ENCODE measurements around the gene HMOX2.

The HMOX2 gene, protein sequence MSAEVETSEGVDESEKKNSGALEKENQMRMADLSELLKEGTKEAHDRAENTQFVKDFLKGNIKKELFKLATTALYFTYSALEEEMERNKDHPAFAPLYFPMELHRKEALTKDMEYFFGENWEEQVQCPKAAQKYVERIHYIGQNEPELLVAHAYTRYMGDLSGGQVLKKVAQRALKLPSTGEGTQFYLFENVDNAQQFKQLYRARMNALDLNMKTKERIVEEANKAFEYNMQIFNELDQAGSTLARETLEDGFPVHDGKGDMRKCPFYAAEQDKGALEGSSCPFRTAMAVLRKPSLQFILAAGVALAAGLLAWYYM

DNA sequence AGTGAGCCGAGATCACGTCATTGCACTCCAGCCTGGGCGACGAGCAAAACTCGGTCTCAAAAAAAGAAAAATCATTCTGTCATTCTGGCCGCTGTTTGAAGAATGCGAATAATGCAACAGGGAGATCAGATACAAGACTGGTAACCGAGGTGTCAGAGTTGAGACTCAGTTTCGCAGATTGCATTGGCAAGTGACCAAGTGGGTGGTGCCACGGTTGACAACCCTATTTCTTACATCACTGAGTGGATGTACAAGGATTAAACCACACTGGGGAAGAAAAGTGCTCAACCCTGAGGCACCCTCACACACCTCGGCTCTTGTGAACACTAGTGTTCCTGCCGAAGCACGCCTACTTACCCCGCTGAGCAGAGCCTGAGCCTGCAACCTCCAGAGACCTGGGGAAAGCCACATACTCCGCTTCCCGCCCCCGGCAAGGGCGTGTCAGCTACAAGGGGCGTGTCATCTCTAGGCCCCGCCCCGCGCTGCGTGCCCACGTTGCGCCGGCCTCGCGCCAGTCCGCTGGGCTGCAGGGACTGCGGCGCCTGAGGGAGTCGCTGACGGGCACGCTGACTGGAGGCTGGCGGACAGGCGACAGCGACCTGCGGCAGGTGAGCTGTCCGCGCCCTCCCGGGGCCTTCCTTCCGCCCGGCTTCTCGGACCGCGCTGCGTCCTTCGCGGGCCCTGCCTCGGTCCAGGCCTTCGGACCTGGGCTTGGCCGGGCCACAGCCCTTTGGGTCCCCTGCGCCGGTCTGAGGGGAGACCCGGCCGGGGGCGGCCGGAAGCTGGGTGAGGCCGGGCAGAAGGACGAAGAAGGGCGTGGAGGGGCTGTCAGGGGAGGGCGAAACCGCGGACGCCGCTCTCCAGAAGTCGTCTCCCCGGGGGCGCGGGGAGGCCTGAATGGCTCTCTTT lies at the start of gene HMOX2:
Gene HMOX2 (plus strand): TSS at position 519 of the 909 bp plus-strand sequence. CDS start 29,127 bp downstream, outside the sequence.
- Mint-ChIP-seq H3K9me3 (no peaks in the 10 kb centered on the region), H3K4me1 (peaks cover 15% of the 10 kb centered on the region), H3K4me3 (peak within 1 kb of the TSS; percentile 86), H3K27me3 (no peaks in the 10 kb centered on the region), H3K27ac (peak within 1 kb of the TSS; percentile 84), H3K36me3 (no peaks in the 10 kb centered on the region)
- ATAC-seq (ENCODE audit: low read depth) (peak; percentile 88), DNase-seq (ENCODE audit: low spot score in 2 of 2) (peak; percentile 95 to 97)

- peaks cover 6% of the 10 kb centered on the region for H3K36me3 Mint-ChIP-seq
- DNase-seq (ENCODE audit: low spot score in 2 of 2) (no peak), ATAC-seq (ENCODE audit: low read depth) (no peak)
- peak overlapping the region; percentile 98 for H3K27ac Mint-ChIP-seq
- H3K4me1 Mint-ChIP-seq, result peaks cover 21% of the 10 kb centered on the region
- peak overlapping the region; percentile 92 for H3K4me3 Mint-ChIP-seq
- H3K9me3 Mint-ChIP-seq, result no peaks in the 10 kb centered on the region
- H3K27me3 Mint-ChIP-seq, result no peaks in the 10 kb centered on the region
These were observed 49.4 kb upstream of the HMOX2 start for GRCh38 chr16:4426722-4427372.

DNA sequence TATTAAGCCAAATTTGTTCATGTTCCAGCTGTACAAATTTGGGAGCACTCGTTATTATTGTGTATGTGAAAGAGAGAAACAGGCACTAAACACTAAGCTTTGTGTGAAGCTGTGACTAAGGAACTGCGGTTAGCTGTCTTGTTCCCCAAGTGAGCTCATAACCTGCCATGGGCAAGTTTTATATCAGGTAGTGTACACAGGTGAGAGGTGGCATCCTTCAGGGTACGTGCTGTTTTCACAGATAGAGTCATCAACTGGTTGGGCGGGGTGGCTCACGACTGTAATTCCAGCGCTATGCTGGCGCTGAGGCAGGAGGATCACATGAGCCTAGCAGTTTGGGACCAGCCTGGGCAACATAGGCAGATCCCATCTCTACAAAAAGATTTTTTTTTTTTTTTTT lies 47.7 kb upstream of the HMOX2 start:
- no peak overlapping the region for H3K27ac Mint-ChIP-seq
- no peaks in the 10 kb centered on the region for H3K9me3 Mint-ChIP-seq
- no peaks in the 10 kb centered on the region for H3K27me3 Mint-ChIP-seq
- no peak for ATAC-seq (ENCODE audit: low read depth)
- no peak for DNase-seq (ENCODE audit: low spot score in 2 of 2)
- no peak overlapping the region for H3K4me3 Mint-ChIP-seq
- H3K36me3 Mint-ChIP-seq, result peaks cover 6% of the 10 kb centered on the region
- H3K4me1 Mint-ChIP-seq, result peaks cover 21% of the 10 kb centered on the region

GRCh38 chr16:4431023-4431422 lies 45.2 kb upstream of the HMOX2 start:
- Mint-ChIP-seq H3K27me3 (no peaks in the 10 kb centered on the region), H3K4me3 (no peak overlapping the region), H3K4me1 (peaks cover 16% of the 10 kb centered on the region), H3K27ac (no peak overlapping the region), H3K9me3 (no peaks in the 10 kb centered on the region), H3K36me3 (peaks cover 16% of the 10 kb centered on the region)
- DNase-seq (ENCODE audit: low spot score in 2 of 2), result no peak
- no peak for ATAC-seq (ENCODE audit: low read depth)

DNA sequence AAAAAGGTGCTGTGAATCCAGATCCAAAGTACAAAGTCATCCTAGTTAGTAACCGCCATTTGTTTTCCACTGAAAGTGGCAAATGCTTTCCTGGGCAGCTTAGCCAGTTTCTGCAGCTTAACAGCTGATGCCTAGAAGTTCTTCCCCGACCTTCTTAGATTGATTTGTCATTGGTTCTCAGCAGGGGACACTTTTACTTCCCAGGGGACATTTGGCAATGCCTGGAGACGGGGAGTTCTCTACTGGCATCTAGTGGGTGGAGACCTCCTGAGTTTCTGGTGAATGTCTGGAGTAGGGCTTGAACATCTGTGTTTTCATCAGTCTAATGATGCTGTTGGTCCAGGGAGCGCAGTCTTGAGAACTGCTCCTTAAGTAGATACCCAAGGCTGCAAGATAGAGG lies 43.0 kb upstream of the HMOX2 start:
- Mint-ChIP-seq H3K27me3 (no peaks in the 10 kb centered on the region), H3K27ac (no peak overlapping the region), H3K4me1 (peaks cover 4% of the 10 kb centered on the region), H3K36me3 (peaks cover 21% of the 10 kb centered on the region), H3K9me3 (no peaks in the 10 kb centered on the region), H3K4me3 (no peak overlapping the region)
- DNase-seq (ENCODE audit: low spot score in 2 of 2), result no peak
- ATAC-seq (ENCODE audit: low read depth), result no peak

DNA sequence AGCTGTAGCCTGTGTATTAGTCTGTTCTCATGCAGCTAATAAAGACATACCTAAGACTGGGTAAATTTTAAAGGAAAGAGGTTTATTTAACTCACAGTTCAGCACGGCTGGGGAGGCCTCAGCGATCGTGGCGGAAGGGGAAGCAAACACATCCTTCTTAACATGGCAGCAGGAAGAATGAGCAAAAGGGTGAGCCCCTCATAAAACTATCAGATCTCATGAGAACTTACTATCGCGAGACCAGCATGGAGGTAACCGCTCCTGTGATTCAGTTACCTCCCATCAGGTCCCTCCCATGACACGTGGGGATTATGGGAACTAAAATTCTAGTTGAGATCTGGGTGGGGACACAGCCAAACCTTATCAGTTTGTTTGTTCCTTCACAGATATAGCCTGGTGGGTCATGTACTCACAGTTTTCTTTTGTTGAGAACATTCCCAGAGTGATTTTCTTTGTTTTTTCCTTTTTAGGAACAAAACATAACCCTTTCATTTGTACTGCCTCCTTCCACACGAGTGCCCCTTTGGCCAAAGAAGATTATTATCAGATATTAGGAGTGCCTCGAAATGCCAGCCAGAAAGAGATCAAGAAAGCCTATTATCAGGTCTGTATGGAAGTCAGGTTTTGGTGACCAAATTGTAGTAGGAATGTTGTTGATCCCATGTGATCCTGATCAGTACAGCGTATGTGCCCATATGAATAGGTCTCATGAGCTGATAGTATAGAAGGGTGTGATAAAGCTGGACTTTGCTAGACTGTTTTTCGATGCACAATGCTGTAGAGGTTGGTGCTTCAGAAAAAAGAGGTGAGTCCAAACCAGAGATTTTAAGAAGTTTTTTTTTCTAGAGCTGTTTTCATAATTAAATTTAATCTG lies 42.0 kb upstream of the HMOX2 start:
- Mint-ChIP-seq H3K4me3 (no peak overlapping the region), H3K9me3 (no peaks in the 10 kb centered on the region), H3K4me1 (peaks cover 2% of the 10 kb centered on the region), H3K27me3 (no peaks in the 10 kb centered on the region), H3K27ac (no peak overlapping the region), H3K36me3 (peaks cover 18% of the 10 kb centered on the region)
- no peak for ATAC-seq (ENCODE audit: low read depth)
- DNase-seq (ENCODE audit: low spot score in 2 of 2), result no peak

DNA sequence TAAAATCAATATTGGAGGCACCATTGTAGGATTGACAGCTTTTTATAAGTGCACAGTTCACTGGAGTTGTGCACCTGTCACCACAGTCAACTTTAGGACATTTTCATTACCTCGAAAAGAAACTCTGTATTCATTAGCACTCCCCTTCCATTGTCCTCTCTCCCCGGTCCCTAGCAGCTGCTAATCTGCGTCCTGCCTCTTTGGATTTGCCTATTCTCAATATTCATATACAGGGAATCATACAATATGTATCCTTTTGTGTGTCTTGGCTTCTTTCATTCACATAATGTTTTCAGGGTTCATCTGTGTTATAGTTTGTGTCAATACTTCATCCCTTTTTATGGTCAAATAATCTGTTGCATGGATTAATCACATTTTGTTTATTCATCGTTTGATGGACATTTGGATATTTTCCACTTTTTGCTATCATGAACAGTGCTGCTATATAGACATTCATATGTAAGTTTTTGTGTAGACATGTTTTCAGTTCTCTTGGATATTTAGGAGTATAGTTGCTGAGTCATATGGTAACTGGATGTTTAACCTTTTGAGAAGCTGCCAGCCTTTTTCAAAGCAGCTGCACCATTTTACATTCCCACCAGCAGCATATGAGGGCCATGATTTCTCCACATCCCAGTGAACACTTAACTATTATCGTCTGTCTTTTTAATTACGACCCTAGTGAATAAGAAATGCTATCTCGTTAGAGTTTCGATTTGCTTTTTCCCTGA lies 40.7 kb upstream of the HMOX2 start:
- DNase-seq (ENCODE audit: low spot score in 2 of 2), result no peak
- Mint-ChIP-seq H3K9me3 (no peaks in the 10 kb centered on the region), H3K4me1 (peaks cover 2% of the 10 kb centered on the region), H3K27ac (peak overlapping the region; percentile 75), H3K27me3 (no peaks in the 10 kb centered on the region), H3K36me3 (peaks cover 23% of the 10 kb centered on the region), H3K4me3 (no peak overlapping the region)
- ATAC-seq (ENCODE audit: low read depth), result no peak

- Mint-ChIP-seq H3K4me3 (no peak overlapping the region), H3K9me3 (no peaks in the 10 kb centered on the region), H3K27me3 (no peaks in the 10 kb centered on the region), H3K36me3 (peaks cover 29% of the 10 kb centered on the region), H3K4me1 (no peaks in the 10 kb centered on the region), H3K27ac (no peak overlapping the region)
- ATAC-seq (ENCODE audit: low read depth), result no peak
- DNase-seq (ENCODE audit: low spot score in 2 of 2), result no peak
These were observed 38.8 kb upstream of the HMOX2 start for GRCh38 chr16:4437366-4437765.

DNA sequence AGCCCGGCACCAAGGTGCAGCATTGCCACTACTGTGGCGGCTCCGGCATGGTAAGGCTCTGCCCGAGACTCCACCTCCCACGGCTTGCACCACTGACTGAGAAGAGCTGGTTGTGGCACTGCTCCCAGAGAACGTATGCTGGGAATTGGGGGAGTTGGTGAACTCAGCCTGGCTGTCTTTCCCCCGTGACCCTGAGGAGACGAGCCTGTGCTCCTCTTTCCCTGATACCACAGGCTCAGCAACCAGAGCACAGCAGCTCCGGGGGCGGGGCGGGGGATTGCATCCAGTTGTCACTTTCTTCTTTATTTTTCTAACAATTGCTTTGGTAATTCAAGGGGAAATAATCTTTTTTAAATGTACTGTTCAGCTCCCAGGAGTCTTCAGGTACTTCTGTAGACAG lies 33.8 kb upstream of the HMOX2 start:
- Mint-ChIP-seq H3K27ac (no peak overlapping the region), H3K4me1 (no peaks in the 10 kb centered on the region), H3K36me3 (peaks cover 39% of the 10 kb centered on the region), H3K4me3 (no peak overlapping the region), H3K9me3 (no peaks in the 10 kb centered on the region), H3K27me3 (no peaks in the 10 kb centered on the region)
- DNase-seq (ENCODE audit: low spot score in 2 of 2), result no peak
- ATAC-seq (ENCODE audit: low read depth), result no peak

DNA sequence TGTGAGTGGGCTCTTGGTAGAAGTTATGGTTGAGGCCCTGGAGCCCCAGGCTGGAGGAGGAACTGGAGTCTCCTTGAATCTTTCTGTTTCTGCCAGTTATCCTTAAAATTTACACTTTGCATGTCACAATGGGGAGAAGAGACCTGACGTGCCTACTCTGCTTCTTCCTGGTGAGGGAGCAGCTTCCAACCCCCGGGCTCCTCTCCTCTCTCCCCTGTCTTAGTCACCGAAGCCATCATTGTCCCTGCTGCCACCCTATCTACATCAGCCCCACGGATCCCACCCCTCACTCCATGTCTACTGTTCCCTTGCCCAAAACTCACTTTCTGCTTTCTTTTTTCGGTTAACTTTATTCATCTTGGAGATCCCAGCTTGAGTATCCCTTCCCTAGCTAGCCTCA lies 32.9 kb upstream of the HMOX2 start:
- no peak overlapping the region for H3K27ac Mint-ChIP-seq
- H3K9me3 Mint-ChIP-seq, result no peaks in the 10 kb centered on the region
- no peaks in the 10 kb centered on the region for H3K27me3 Mint-ChIP-seq
- no peak for ATAC-seq (ENCODE audit: low read depth)
- DNase-seq (ENCODE audit: low spot score in 2 of 2), result no peak
- H3K36me3 Mint-ChIP-seq, result peaks cover 38% of the 10 kb centered on the region
- no peak overlapping the region for H3K4me3 Mint-ChIP-seq
- no peaks in the 10 kb centered on the region for H3K4me1 Mint-ChIP-seq

DNA sequence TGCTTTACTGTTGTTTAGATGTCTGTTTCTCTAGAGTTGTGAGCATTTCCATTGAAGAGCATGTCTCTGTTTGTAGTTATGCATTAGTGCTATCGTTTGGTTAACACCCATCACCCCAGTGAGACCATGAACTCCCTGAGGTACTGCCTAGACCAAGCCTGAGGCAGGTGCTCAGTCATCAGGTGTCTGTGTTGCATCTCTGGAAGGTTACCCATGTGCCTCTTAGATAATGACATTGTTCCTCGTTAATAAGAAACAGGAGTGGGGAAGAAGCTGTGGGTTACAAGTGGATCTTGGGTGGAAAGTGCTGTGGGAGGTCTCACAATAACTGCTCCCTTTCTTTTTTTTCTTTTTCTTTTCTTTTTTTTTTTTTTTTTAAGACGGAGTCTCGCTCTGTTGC lies 32.2 kb upstream of the HMOX2 start:
- ATAC-seq (ENCODE audit: low read depth), result no peak
- no peaks in the 10 kb centered on the region for H3K9me3 Mint-ChIP-seq
- no peak for DNase-seq (ENCODE audit: low spot score in 2 of 2)
- no peaks in the 10 kb centered on the region for H3K27me3 Mint-ChIP-seq
- no peak overlapping the region for H3K4me3 Mint-ChIP-seq
- no peaks in the 10 kb centered on the region for H3K4me1 Mint-ChIP-seq
- peaks cover 38% of the 10 kb centered on the region for H3K36me3 Mint-ChIP-seq
- no peak overlapping the region for H3K27ac Mint-ChIP-seq

DNA sequence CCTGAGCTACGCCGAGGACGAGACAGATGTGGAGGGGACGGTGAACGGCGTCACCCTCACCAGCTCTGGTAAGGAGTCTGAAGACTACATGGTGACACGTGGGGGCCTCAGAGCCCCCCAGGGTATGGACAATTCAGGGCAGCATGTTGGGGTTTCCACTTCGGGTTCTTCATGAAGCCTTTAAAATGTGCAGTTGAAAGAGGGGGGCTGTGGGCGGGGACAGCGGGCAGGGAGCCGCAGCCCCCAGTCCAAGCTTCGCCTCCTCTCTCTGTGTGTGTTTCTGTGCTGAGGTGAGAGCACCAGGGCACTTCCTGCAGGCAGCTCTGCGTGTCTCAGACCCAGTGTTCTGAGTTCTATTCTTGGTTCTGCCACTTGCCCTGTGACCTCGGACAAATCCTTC lies 25.8 kb upstream of the HMOX2 start:
- Mint-ChIP-seq H3K27me3 (no peaks in the 10 kb centered on the region), H3K36me3 (peaks cover 8% of the 10 kb centered on the region), H3K4me1 (no peaks in the 10 kb centered on the region), H3K27ac (no peak overlapping the region), H3K9me3 (no peaks in the 10 kb centered on the region), H3K4me3 (no peak overlapping the region)
- ATAC-seq (ENCODE audit: low read depth) (no peak), DNase-seq (ENCODE audit: low spot score in 2 of 2) (no peak)

GRCh38 chr16:4450931-4451519 lies 25.2 kb upstream of the HMOX2 start:
- H3K4me1 Mint-ChIP-seq, result no peaks in the 10 kb centered on the region
- H3K27me3 Mint-ChIP-seq, result no peaks in the 10 kb centered on the region
- no peak for DNase-seq (ENCODE audit: low spot score in 2 of 2)
- no peaks in the 10 kb centered on the region for H3K9me3 Mint-ChIP-seq
- H3K4me3 Mint-ChIP-seq, result no peak overlapping the region
- no peak for ATAC-seq (ENCODE audit: low read depth)
- H3K27ac Mint-ChIP-seq, result no peak overlapping the region
- H3K36me3 Mint-ChIP-seq, result peaks cover 8% of the 10 kb centered on the region
